GM12878 (cell line): ENCODE data around the gene NACA2. TPM values are rescaled to one million over a fixed set of nuclear protein-coding genes. Genes with fewer than 3 reads are reported as not detected.

Source experiments
- ATAC-seq: fragments of 200-7000 bp; cut with Tn5 transposase; 3 replicates; pipeline ENCODE4 v1.9.1; 2020; ENCODE audit warnings: mild to moderate bottlenecking, moderate library complexity
- BruUV-seq: library from RNA; stranded (reverse); fragments of 400-500 nt; replicated peaks from 2 replicates; lab custom pipeline; 2021; lab: Mats Ljungman, UMichigan
- CTCF ChIA-PET: fragments of 300-600 bp; sonication (Branson Sonifier 250); formaldehyde crosslinking; extraction: SDS; loops from one replicate; lab custom pipeline; 2021; ENCODE audit warnings: inconsistent platforms; lab: Yijun Ruan, JAX
- POLR2A ChIA-PET: fragments of 350-600 bp; formaldehyde crosslinking; extraction: SDS; loops from one replicate; lab custom pipeline; 2021; ENCODE audit warnings: inconsistent platforms; lab: Charles Lee
- RAD21 ChIA-PET: fragments of 300-600 bp; sonication (Branson Sonifier 250); formaldehyde crosslinking; loops from one replicate; lab custom pipeline; 2023; ENCODE audit warnings: antibody characterized with exemption; ENCODE audit not compliant: unreplicated experiment; lab: Charles Lee
- SMC1A ChIA-PET: fragments of 300-600 bp; sonication (Branson Sonifier 250); formaldehyde crosslinking; loops from one replicate; lab custom pipeline; 2023; ENCODE audit not compliant: unreplicated experiment, uncharacterized antibody; lab: Charles Lee
- DNase-seq: peaks from one replicate; pipeline ENCODE4 v3.0.0-alpha.2; 2011; ENCODE audit warnings: low read depth, low spot score
- FAIRE-seq: peaks from 3 replicates; lab custom pipeline; 2011; peaks lifted over from hg19 to GRCh38; lab: Jason Lieb, UNC
- H2AFZ ChIP-seq: 2 replicates; pipeline ENCODE4 v1.6.0; 2011; ENCODE audit warnings: low read depth, low read length, control low read depth; ENCODE audit not compliant: control insufficient read depth
- H3K27ac ChIP-seq: 2 replicates; pipeline ENCODE4 v1.5.1; 2011; ENCODE audit warnings: control low read depth; ENCODE audit not compliant: control insufficient read depth, insufficient read depth
- H3K27me3 ChIP-seq, 2 experiments: replicated peaks in 1 of 2; 2 replicates each; pipeline versions ENCODE4 v1.6.0 to v1.6.1; 2011; ENCODE audit warnings: low read length in 1 of 2; ENCODE audit not compliant: control insufficient read depth in 2 of 2, insufficient read depth in 2 of 2
- H3K36me3 ChIP-seq, 2 experiments: 2 replicates each; pipeline ENCODE4 v1.5.1; 2011; ENCODE audit warnings: low read length in 1 of 2; ENCODE audit not compliant: control insufficient read depth in 2 of 2, insufficient read depth in 2 of 2
- H3K4me1 ChIP-seq: 2 replicates; pipeline ENCODE4 v1.6.1; 2011; ENCODE audit warnings: mild to moderate bottlenecking, low read length, moderate library complexity, mixed read lengths; ENCODE audit not compliant: control insufficient read depth, insufficient read depth
- H3K4me2 ChIP-seq: 2 replicates; pipeline ENCODE4 v1.6.0; 2011; ENCODE audit warnings: control low read depth; ENCODE audit not compliant: control insufficient read depth, insufficient read depth
- H3K4me3 ChIP-seq: fragments of 200-600 bp; sonication (generic); 2 replicates; pipeline ENCODE4 v1.5.1; 2016
- H3K79me2 ChIP-seq: 2 replicates; pipeline ENCODE4 v1.6.0; 2011; ENCODE audit warnings: low read length; ENCODE audit not compliant: control insufficient read depth, insufficient read depth
- H3K9ac ChIP-seq: 2 replicates; pipeline ENCODE4 v1.8.0; 2011; ENCODE audit warnings: low read length, control low read depth, mixed read lengths; ENCODE audit not compliant: control insufficient read depth, insufficient read depth
- H3K9me3 ChIP-seq: replicated peaks from 3 replicates; pipeline ENCODE4 v1.5.1; 2011; ENCODE audit warnings: mild to moderate bottlenecking, low read length; ENCODE audit not compliant: control insufficient read depth, insufficient read depth
- H4K20me1 ChIP-seq: 2 replicates; pipeline ENCODE4 v1.6.0; 2011; ENCODE audit not compliant: control insufficient read depth, insufficient read depth
- CTCF ChIP-seq, 3 experiments: IDR thresholded peaks in 2 of 3; conservative IDR thresholded peaks in 1 of 3; 2 replicates each; pipeline ENCODE4 v1.5.1; 2011; ENCODE audit warnings: low read depth in 3 of 3, low read length in 3 of 3, mild to moderate bottlenecking in 3 of 3, control low read depth in 2 of 3, moderate library complexity in 2 of 3, inconsistent platforms in 1 of 3, mixed read lengths in 1 of 3; ENCODE audit not compliant: control insufficient read depth in 2 of 3, insufficient read depth in 1 of 3; ENCODE audit errors: extremely low read depth in 1 of 3
- ETV6 ChIP-seq, 2 experiments: fragments of 450-650 bp in 1 of 2; IDR thresholded peaks in 1 of 2; conservative IDR thresholded peaks in 1 of 2; 2 replicates each; pipeline ENCODE4 v1.6.1; 2014; ENCODE audit warnings: antibody characterized with exemption in 1 of 2, borderline replicate concordance in 1 of 2, low read depth in 1 of 2, mild to moderate bottlenecking in 1 of 2, moderate library complexity in 1 of 2
- HDAC6 ChIP-seq: fragments of 200-600 bp; sonication (generic); IDR thresholded peaks from one replicate; pipeline ENCODE4 v1.8.0; 2017; ENCODE audit warnings: antibody characterized with exemption; ENCODE audit not compliant: unreplicated experiment
- JUND ChIP-seq: IDR thresholded peaks from 2 replicates; pipeline ENCODE4 v1.6.1; 2012; ENCODE audit warnings: low read depth, mild to moderate bottlenecking, low read length, improper control_type of control experiment, moderate library complexity
- KAT2A ChIP-seq: conservative IDR thresholded peaks from 2 replicates; pipeline ENCODE4 v1.6.1; 2011; ENCODE audit warnings: low read depth, low read length; ENCODE audit not compliant: control insufficient read depth
- MTA3 ChIP-seq: IDR thresholded peaks from 2 replicates; pipeline ENCODE4 v1.6.1; 2012; ENCODE audit warnings: low read length, inconsistent platforms, borderline replicate concordance
- NFXL1 ChIP-seq: fragments of 450-650 bp; IDR thresholded peaks from 2 replicates; pipeline ENCODE4 v1.6.1; 2017; ENCODE audit warnings: antibody characterized with exemption, mild to moderate bottlenecking, borderline replicate concordance
- POLR2AphosphoS2 ChIP-seq: IDR thresholded peaks from 2 replicates; pipeline ENCODE4 v1.6.1; 2011; ENCODE audit warnings: low read depth, mild to moderate bottlenecking, low read length, improper control_type of control experiment, moderate library complexity
- ZBTB33 ChIP-seq: fragments of 450-650 bp; IDR thresholded peaks from 2 replicates; pipeline ENCODE4 v1.6.1; 2017; ENCODE audit warnings: mild to moderate bottlenecking
- WGBS: methylation state at CpG from one replicate; pipeline ENCODE4 v1.1.6; 2016; ENCODE audit warnings: low lambda C conversion rate; ENCODE audit not compliant: insufficient replicate concordance, insufficient coverage; ENCODE audit errors: missing lambda C conversion rate; 5-methylcytosine and 5-hydroxymethylcytosine counted together
- in situ Hi-C: fragments of 300-500 bp; cut with MboI; formaldehyde crosslinking; loops from 9 replicates; pipeline ENCODE4 v1.14.3; 2018; ENCODE audit warnings: mixed read lengths
- intact Hi-C: fragments of 100-400 bp; cut with micrococcal nuclease; formaldehyde crosslinking; loops from one replicate; pipeline ENCODE4 v1.14.2; 2022; ENCODE audit not compliant: unreplicated experiment
- polyA plus RNA-seq, 11 experiments: library from polyadenylated mRNA; depleted of rRNA in 4 of 11; unstranded in 6 of 11; stranded (reverse) in 5 of 11; fragments of >200 nt; fragmentation: Nextera tagmentation in 4 of 11; fragmentation: Illumina TruSeq in 1 of 11; extraction: Ambion mirVana in 4 of 11; extraction: Trizol in 1 of 11; gene quantifications; 1 replicate in 1 of 11; 2 replicates in 10 of 11; pipeline versions ENCODE4 v1.2.1 to v1.2.3, GENCODE V29; 2011 to 2016; ENCODE audit warnings: inconsistent platforms in 2 of 11, missing spikeins in 2 of 11, low read depth in 1 of 11
- total RNA-seq, 4 experiments: library from RNA; depleted of rRNA in 3 of 4; stranded (reverse); fragments of >200 nt in 3 of 4; fragmentation: Illumina TruSeq in 1 of 4; extraction: Trizol in 1 of 4; gene quantifications; 2 replicates each; pipeline versions ENCODE4 v1.2.1 to v1.2.3, GENCODE V29; 2013 to 2021

Gene NACA2
- total and polyA plus RNA-seq, 10 of the 15 experiments (the other 5 are each of a cell fraction or from before 2014, with no cell fraction given): 0.16 to 0.68 (median 0.36) TPM; not detected in 4

GRCh38 chr17:61574542-61575351 lies 16.3 kb downstream of the NACA2 start:
- CTCF ChIA-PET: interaction anchor here (0.5 to 1.2 kb wide), 4 partner anchors 9 to 162 kb away, joined by 3 to 5 read pairs (median 4); no protein-coding TSS in a partner anchor

More at GRCh38 chr17:61574542-61575351, 16.3 kb downstream of the NACA2 start:
- Histone ChIP-seq H3K36me3 (no peaks in the 10 kb centered on the region), H3K27me3 (no peaks in the 10 kb centered on the region; a peak in 1 of 4 replicates), H3K4me2 (no peak overlapping the region), H4K20me1 (no peaks in the 10 kb centered on the region), H3K4me3 (no peak overlapping the region), H2AFZ (no peak overlapping the region), H3K27ac (no peak overlapping the region), H3K4me1 (no peaks in the 10 kb centered on the region), H3K9ac (no peak overlapping the region), H3K9me3 (no peaks in the 10 kb centered on the region; the same call in 2 of the 3 replicates), H3K79me2 (no peaks in the 10 kb centered on the region)
- no peak for ATAC-seq
- in situ Hi-C loops: no loop called here
- SMC1A ChIA-PET: interaction anchor here (0.7 to 1.4 kb wide), 4 partner anchors 10 to 67 kb away, joined by 3 to 4 read pairs (median 3); no protein-coding TSS in a partner anchor
- POLR2A ChIA-PET: no interaction called here
- TF ChIP-seq KAT2A (no peak), HDAC6 (no peak), NFXL1 (peak; percentile 81), JUND (no peak), POLR2AphosphoS2 (no peak), ETV6 (conservative IDR thresholded peaks at IDR 0.05 in 1 of 2, IDR thresholded peaks at IDR 0.05 in 1 of 2; ENCODE audit: borderline replicate concordance in 1 of 2, low read depth in 1 of 2) (peak in 1 of 2 experiments; percentile 69; a peak in 1 of 4 replicates), MTA3 (no peak), ZBTB33 (no peak), CTCF (IDR thresholded peaks at IDR 0.05 in 2 of 3, conservative IDR thresholded peaks at IDR 0.05 in 1 of 3; ENCODE audit: control insufficient read depth in 2 of 3, extremely low read depth in 1 of 3, insufficient read depth in 1 of 3, low read depth in 3 of 3, low read length in 3 of 3) (peak in 1 of 3 experiments; percentile 11; a peak in 1 of 6 replicates)
- intact Hi-C loops: no loop called here
- FAIRE-seq: no peak
- RAD21 ChIA-PET: no interaction called here
- BruUV-seq: no TSS peak
- 22% methylated on average over 9 of the region's 9 CpGs for WGBS
- no peak for DNase-seq
